GM19351 (cell line): Measurements from ENCODE around the gene LPAR5.
"Not testable (repeated sequence)": the region's sequence is repeated elsewhere in the genome, so short reads cannot be mapped to it uniquely, and the experiment has no call there.

Experiments
- ATAC-seq: cut with Tn5 transposase; IDR thresholded peaks from one replicate; pipeline ENCODE4 v1.9.1; 2021; ENCODE audit warnings: mild to moderate bottlenecking, moderate library complexity; ENCODE audit not compliant: unreplicated experiment

Gene LPAR5

GRCh38 chr12:6607751-6608591 lies 27.8 kb downstream of the LPAR5 start:
- no peak for ATAC-seq

- ATAC-seq = peak; percentile 3
These were observed 29.2 kb downstream of the LPAR5 start for GRCh38 chr12:6606331-6607131.

- no peak for ATAC-seq
These were observed 30.1 kb downstream of the LPAR5 start for GRCh38 chr12:6605421-6606330.

- no peak for ATAC-seq
These were observed 31.3 kb downstream of the LPAR5 start for GRCh38 chr12:6604259-6605029.

- no peak for ATAC-seq
These were observed 32.6 kb downstream of the LPAR5 start for GRCh38 chr12:6603095-6603567.

- ATAC-seq = no peak
These were observed 33.2 kb downstream of the LPAR5 start for GRCh38 chr12:6602526-6602925.

GRCh38 chr12:6595673-6596072 lies 40.1 kb downstream of the LPAR5 start:
- not testable (repeated sequence) for ATAC-seq

- ATAC-seq = no peak
These were observed 43.7 kb downstream of the LPAR5 start for GRCh38 chr12:6592087-6592486.

- ATAC-seq = not testable (repeated sequence)
These were observed 49.2 kb downstream of the LPAR5 start for GRCh38 chr12:6586569-6586968.

GRCh38 chr12:6584293-6584692 lies 51.5 kb downstream of the LPAR5 start:
- no peak for ATAC-seq

GRCh38 chr12:6582959-6583358 lies 52.8 kb downstream of the LPAR5 start:
- no peak for ATAC-seq

GRCh38 chr12:6582196-6582595 lies 53.6 kb downstream of the LPAR5 start:
- ATAC-seq = no peak

- ATAC-seq = no peak
These were observed 60.1 kb downstream of the LPAR5 start for GRCh38 chr12:6575648-6576047.

GRCh38 chr12:6574576-6575295 lies 61.0 kb downstream of the LPAR5 start:
- ATAC-seq = no peak

GRCh38 chr12:6573001-6573400 lies 62.8 kb downstream of the LPAR5 start:
- ATAC-seq = no peak

GRCh38 chr12:6570264-6570887 lies 65.4 kb downstream of the LPAR5 start:
- no peak for ATAC-seq

GRCh38 chr12:6569786-6570185 lies 66.0 kb downstream of the LPAR5 start:
- ATAC-seq = no peak

- ATAC-seq = no peak
These were observed 66.4 kb downstream of the LPAR5 start for GRCh38 chr12:6569312-6569711.
